A549 treated with CORT108297 at 1 μM for 4 hours (cell line): ENCODE results near the gene GNRHR. TPM values are rescaled to one million over a fixed set of nuclear protein-coding genes. Genes with fewer than 3 reads are reported as not detected.

Experiments
- total RNA-seq: library from RNA; stranded (reverse); fragments of 200-300 nt; extraction: Qiagen RNA extraction; gene quantifications from 5 replicates; pipeline ENCODE4 v1.2.3, GENCODE V29; 2022

The GNRHR gene
- not detected in 5 replicates for total RNA-seq

DNA sequence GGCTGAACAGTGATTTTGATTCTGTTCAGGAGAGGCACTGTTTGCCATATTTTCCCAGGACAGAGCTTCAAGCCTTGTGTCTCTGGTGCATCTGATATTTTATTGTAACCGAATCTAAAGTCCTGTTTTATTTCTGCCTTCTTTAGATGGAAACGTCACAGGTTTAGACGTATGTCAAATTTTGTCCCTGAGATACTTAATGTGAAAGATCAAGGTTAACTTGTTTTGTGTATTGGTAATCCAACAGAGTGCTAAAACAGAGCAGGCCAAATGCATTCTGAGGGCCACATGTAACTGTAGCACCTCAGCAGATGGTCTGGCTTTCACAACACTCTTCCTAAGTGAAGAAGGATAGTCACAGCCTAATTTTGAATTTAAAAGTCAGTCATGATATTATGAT is at the start of gene GNRHR:
GNRHR (minus strand) TSS at position 101 of the 400 bp plus-strand sequence; CDS start at position 48, 53 bp downstream.

GRCh38 chr4:67700738-67701516 is 53.3 kb downstream of the GNRHR start, which contains the start of gene UBA6:
Gene UBA6, minus strand, starts transcription at chr4:67701155. Its CDS starts 36 bp downstream, at chr4:67701119.

Other genes starting within 250 kb of the GNRHR start
- 3.0 to 4.6 TPM (median 4.3 TPM) in 5 replicates for gene CENPC, start 208.9 kb downstream of the GNRHR start, total RNA-seq
- gene STAP1, start 195.7 kb downstream of the GNRHR start, total RNA-seq = not detected in 5 replicates
- gene UBA6, start 53.2 kb downstream of the GNRHR start, total RNA-seq = 14.1 to 22.6 TPM (median 17.2 TPM) in 5 replicates
- not detected in 5 replicates for gene TMPRSS11D, start 129.6 kb upstream of the GNRHR start, total RNA-seq
- not detected in 5 replicates for gene TMPRSS11A, start 209.1 kb upstream of the GNRHR start, total RNA-seq